Neural progenitor cell (in vitro differentiated cells): Measurements from ENCODE around the gene CHERP. TPM values are rescaled to one million over a fixed set of nuclear protein-coding genes. Genes with fewer than 3 reads are reported as not detected.
"Not testable (repeated sequence)": the region's sequence is repeated elsewhere in the genome, so short reads cannot be mapped to it uniquely, and the experiment has no call there.

Experiments
- DNase-seq: peaks from one replicate; pipeline ENCODE4 v3.0.0-alpha.2; 2016; ENCODE audit warnings: low spot score
- H2AFZ ChIP-seq: fragments of 200-600 bp; sonication (generic); replicated peaks from 2 replicates; pipeline ENCODE4 v1.6.1; 2016; ENCODE audit warnings: antibody characterized with exemption
- H3F3A ChIP-seq: fragments of 200-600 bp; sonication (generic); 2 replicates; pipeline ENCODE4 v1.6.1; 2016; ENCODE audit warnings: antibody characterized with exemption, low read depth
- H3K27ac ChIP-seq: fragments of 200-600 bp; sonication (generic); 2 replicates; pipeline ENCODE4 v1.5.1; 2016; ENCODE audit warnings: mild to moderate bottlenecking
- H3K27me3 ChIP-seq: fragments of 200-600 bp; sonication (generic); 2 replicates; pipeline ENCODE4 v1.6.1; 2016; ENCODE audit warnings: mild to moderate bottlenecking, moderate library complexity
- H3K36me3 ChIP-seq: fragments of 200-600 bp; sonication (generic); 2 replicates; pipeline ENCODE4 v1.5.1; 2016
- H3K4me1 ChIP-seq: fragments of 200-600 bp; sonication (generic); 2 replicates; pipeline ENCODE4 v1.6.1; 2016; ENCODE audit warnings: mixed run types
- H3K4me2 ChIP-seq: fragments of 200-600 bp; sonication (generic); 2 replicates; pipeline ENCODE4 v1.6.1; 2016
- H3K4me3 ChIP-seq: fragments of 200-600 bp; sonication (generic); 2 replicates; pipeline ENCODE4 v1.5.1; 2016
- H3K79me2 ChIP-seq: fragments of 200-600 bp; sonication (generic); 2 replicates; pipeline ENCODE4 v1.6.1; 2016; ENCODE audit warnings: low read depth
- H3K9ac ChIP-seq: fragments of 200-600 bp; sonication (generic); 2 replicates; pipeline ENCODE4 v1.6.1; 2016
- H3K9me3 ChIP-seq: fragments of 200-600 bp; sonication (generic); 2 replicates; pipeline ENCODE4 v1.5.1; 2016; ENCODE audit warnings: low read depth
- H4K20me1 ChIP-seq: fragments of 200-600 bp; sonication (generic); 2 replicates; pipeline ENCODE4 v1.6.1; 2016; ENCODE audit warnings: low read depth
- H3K27ac Mint-ChIP-seq: 3 replicates; pipeline ENCODE4 v1.8.0; 2021; ENCODE audit warnings: mixed read lengths
- H3K27me3 Mint-ChIP-seq: 2 replicates; pipeline ENCODE4 v1.8.0; 2022; ENCODE audit warnings: low read depth, mild to moderate bottlenecking, inconsistent platforms, moderate library complexity, mixed read lengths; ENCODE audit not compliant: insufficient read depth
- H3K36me3 Mint-ChIP-seq: 3 replicates; pipeline ENCODE4 v1.8.0; 2021; ENCODE audit warnings: mixed read lengths
- H3K4me1 Mint-ChIP-seq: 3 replicates; pipeline ENCODE4 v1.8.0; 2021; ENCODE audit warnings: mixed read lengths
- H3K4me3 Mint-ChIP-seq: 3 replicates; pipeline ENCODE4 v1.8.0; 2021; ENCODE audit warnings: mild to moderate bottlenecking, moderate library complexity, mixed read lengths
- H3K9me3 Mint-ChIP-seq: 3 replicates; pipeline ENCODE4 v1.8.0; 2020; ENCODE audit warnings: mixed read lengths
- CTCF ChIP-seq: fragments of 200-600 bp; sonication (generic); IDR thresholded peaks from 2 replicates; pipeline ENCODE4 v1.5.1; 2017; ENCODE audit warnings: antibody characterized with exemption, mild to moderate bottlenecking
- EZH2 ChIP-seq: fragments of 200-600 bp; sonication (generic); IDR thresholded peaks from 2 replicates; pipeline ENCODE4 v1.6.1; 2017; ENCODE audit warnings: antibody characterized with exemption, mild to moderate bottlenecking, moderate library complexity
- EZH2phosphoT487 ChIP-seq: fragments of 200-600 bp; sonication (generic); IDR thresholded peaks from 2 replicates; pipeline ENCODE4 v1.6.1; 2017; ENCODE audit warnings: antibody characterized with exemption
- total RNA-seq: library from RNA; depleted of rRNA; stranded (reverse); fragments of >200 nt; gene quantifications from 2 replicates; pipeline ENCODE4 v1.2.3, GENCODE V29; 2015; ENCODE audit warnings: low replicate concordance

The CHERP gene
- total RNA-seq, 1 donor from 2014 or later = 5.5 TPM

DNA sequence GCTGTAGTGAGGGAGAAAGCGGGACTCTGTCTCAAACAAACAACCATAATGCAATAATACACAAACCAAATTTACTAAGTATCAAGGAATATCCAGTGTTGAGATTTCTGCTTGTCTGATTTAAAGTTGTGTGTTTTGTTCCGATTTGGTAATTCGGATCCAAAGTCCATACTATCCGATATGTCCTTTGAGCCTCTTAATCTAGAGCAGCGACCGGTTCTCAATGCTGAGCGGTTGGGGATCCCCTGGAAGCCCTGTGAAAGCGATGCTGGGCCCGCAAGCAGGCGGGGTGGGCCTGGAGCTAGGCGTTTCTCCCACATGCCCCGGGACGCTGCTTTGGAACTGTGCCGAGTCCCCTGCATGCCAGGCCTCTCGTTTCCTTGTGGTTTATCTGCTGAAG is 25.9 kb downstream of the CHERP start:
- Histone ChIP-seq H3K36me3 (no peaks in the 10 kb centered on the region), H3K4me1 (no peaks in the 10 kb centered on the region), H3K79me2 (no peaks in the 10 kb centered on the region), H3K27me3 (no peaks in the 10 kb centered on the region), H4K20me1 (peaks cover 5% of the 10 kb centered on the region), H3K4me3 (no peak overlapping the region), H2AFZ (no peak overlapping the region), H3K4me2 (no peak overlapping the region), H3F3A (no peaks in the 10 kb centered on the region), H3K9me3 (no peaks in the 10 kb centered on the region), H3K9ac (no peak overlapping the region), H3K27ac (no peak overlapping the region)
- TF ChIP-seq EZH2phosphoT487 (no peak), CTCF (no peak), EZH2 (no peak)
- Mint-ChIP-seq H3K36me3 (peaks cover 29% of the 10 kb centered on the region), H3K9me3 (no peaks in the 10 kb centered on the region), H3K4me1 (no peaks in the 10 kb centered on the region), H3K27me3 (peaks cover 2% of the 10 kb centered on the region), H3K4me3 (no peak overlapping the region), H3K27ac (no peak overlapping the region)
- DNase-seq = no peak

- no peak overlapping the region for H3K27ac ChIP-seq
- no peak overlapping the region for H3K9ac ChIP-seq
- H3K27me3 Mint-ChIP-seq = peaks cover 2% of the 10 kb centered on the region
- H3K79me2 ChIP-seq = no peaks in the 10 kb centered on the region
- peaks cover 5% of the 10 kb centered on the region for H4K20me1 ChIP-seq
- no peaks in the 10 kb centered on the region for H3K4me1 ChIP-seq
- H3F3A ChIP-seq = no peaks in the 10 kb centered on the region
- no peak overlapping the region for H2AFZ ChIP-seq
- H3K36me3 ChIP-seq = no peaks in the 10 kb centered on the region
- H3K4me3 Mint-ChIP-seq = no peak overlapping the region
- TF ChIP-seq CTCF (no peak), EZH2phosphoT487 (no peak), EZH2 (no peak)
- H3K4me3 ChIP-seq = no peak overlapping the region
- H3K36me3 Mint-ChIP-seq = peaks cover 18% of the 10 kb centered on the region
- H3K4me1 Mint-ChIP-seq = no peaks in the 10 kb centered on the region
- no peaks in the 10 kb centered on the region for H3K27me3 ChIP-seq
- H3K9me3 Mint-ChIP-seq = no peaks in the 10 kb centered on the region
- no peak overlapping the region for H3K4me2 ChIP-seq
- no peaks in the 10 kb centered on the region for H3K9me3 ChIP-seq
- DNase-seq = no peak
- H3K27ac Mint-ChIP-seq = no peak overlapping the region
Observed at GRCh38 chr19:16514383-16515019, 27.7 kb downstream of the CHERP start.

DNA sequence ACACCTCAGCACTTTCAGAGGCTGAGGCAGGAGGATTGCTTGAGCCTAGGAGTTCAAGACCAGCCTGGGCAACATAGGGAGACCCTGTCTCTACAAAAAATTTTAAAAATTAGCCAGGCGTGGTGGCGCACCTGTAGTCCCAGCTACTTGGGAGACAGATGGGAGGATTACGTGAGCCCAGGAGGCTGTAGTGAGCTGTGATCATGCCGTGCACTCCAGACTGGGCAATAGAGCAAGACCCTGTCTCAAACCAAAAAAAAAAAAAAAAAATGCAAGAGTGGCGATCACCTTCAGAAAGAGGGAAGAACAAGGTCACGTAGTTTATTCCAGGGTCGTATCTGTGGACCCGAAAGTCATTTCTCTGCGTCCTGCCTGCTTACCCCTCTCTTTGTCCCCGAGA is 29.6 kb downstream of the CHERP start:
- H3K79me2 ChIP-seq, H3K4me3 ChIP-seq, H4K20me1 ChIP-seq, DNase-seq, H3K27ac Mint-ChIP-seq, H3K36me3 ChIP-seq, H3K4me1 ChIP-seq, H3K4me3 Mint-ChIP-seq, H3K27me3 Mint-ChIP-seq, H3F3A ChIP-seq, H3K4me1 Mint-ChIP-seq, H3K27me3 ChIP-seq, H3K27ac ChIP-seq, H2AFZ ChIP-seq, H3K9me3 ChIP-seq, H3K9me3 Mint-ChIP-seq, H3K9ac ChIP-seq, H3K4me2 ChIP-seq: not testable (repeated sequence)
- H3K36me3 Mint-ChIP-seq = peaks cover 13% of the 10 kb centered on the region

DNA sequence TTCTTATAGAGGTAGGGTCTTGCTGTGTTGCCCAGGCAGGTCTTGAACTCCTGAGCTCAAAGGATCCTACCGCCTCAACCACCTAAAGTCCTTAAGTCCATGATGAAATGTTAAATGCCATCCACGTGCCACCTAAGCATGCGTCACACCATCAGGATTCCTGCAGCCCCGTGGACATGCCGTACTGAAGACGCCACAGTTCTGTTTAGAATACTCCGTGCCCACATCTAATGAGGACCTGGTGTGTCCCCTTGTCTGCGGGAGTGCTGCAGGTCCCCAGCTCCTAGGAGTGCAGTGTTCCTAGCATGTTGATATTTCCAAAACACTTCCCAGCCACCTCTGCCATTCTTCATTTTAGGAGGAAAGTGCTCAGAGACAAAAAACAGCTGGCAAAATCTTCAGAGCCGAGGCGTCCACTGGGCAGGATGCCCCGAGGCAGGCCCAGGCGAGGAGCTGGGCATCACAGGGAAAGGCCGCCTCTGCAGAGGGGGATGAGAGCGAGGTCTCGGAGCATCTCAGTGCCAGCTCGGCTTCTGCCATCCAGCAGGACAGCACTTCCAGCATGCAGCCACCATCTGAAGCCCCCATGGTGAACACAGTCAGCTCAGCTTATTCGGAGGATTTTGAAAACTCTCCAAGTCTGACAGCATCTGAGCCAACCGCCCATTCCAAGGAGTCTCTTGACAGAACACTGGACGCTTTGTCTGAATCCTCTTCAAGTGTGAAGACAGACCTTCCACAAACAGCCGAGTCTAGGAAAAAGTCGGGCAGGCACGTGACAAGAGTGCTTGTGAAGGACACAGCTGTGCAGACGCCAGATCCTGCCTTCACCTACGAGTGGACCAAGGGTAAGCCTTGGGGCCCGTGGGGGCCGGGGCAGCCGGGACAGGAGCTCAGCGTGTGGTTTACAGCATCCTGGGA is 32.8 kb downstream of the CHERP start:
- Mint-ChIP-seq H3K27me3 (no peaks in the 10 kb centered on the region), H3K4me3 (no peak overlapping the region), H3K27ac (no peak overlapping the region), H3K36me3 (peaks cover 12% of the 10 kb centered on the region), H3K9me3 (no peaks in the 10 kb centered on the region), H3K4me1 (no peaks in the 10 kb centered on the region)
- Histone ChIP-seq H3F3A (no peaks in the 10 kb centered on the region), H3K27me3 (no peaks in the 10 kb centered on the region), H3K9ac (no peak overlapping the region), H3K9me3 (no peaks in the 10 kb centered on the region), H2AFZ (no peak overlapping the region), H3K4me2 (no peak overlapping the region), H3K79me2 (no peaks in the 10 kb centered on the region), H3K4me1 (no peaks in the 10 kb centered on the region), H3K27ac (no peak overlapping the region), H3K36me3 (no peaks in the 10 kb centered on the region), H4K20me1 (no peaks in the 10 kb centered on the region), H3K4me3 (no peak overlapping the region)
- TF ChIP-seq EZH2 (no peak), CTCF (no peak), EZH2phosphoT487 (no peak)
- no peak for DNase-seq
